Ramos (cell line): Measurements from ENCODE around the gene ABT1.
"Not testable (repeated sequence)": the region's sequence is repeated elsewhere in the genome, so short reads cannot be mapped to it uniquely, and the experiment has no call there.

ENCODE experiments used
- in situ Hi-C: fragments of 300-500 bp; cut with MboI; formaldehyde crosslinking; loops from one replicate; pipeline ENCODE4 v1.14.3; 2022; ENCODE audit warnings: low sequenced_read_pairs; ENCODE audit not compliant: unreplicated experiment

The ABT1 gene

GRCh38 chr6:26596579-26597388 lies at the start of gene ABT1:
Gene ABT1 (plus strand): TSS chr6:26596953. CDS start chr6:26596983, 30 bp downstream.
- in situ Hi-C loops, result loop anchor here (10.0 to 25.0 kb wide), 2 partner anchors 412 to 534 kb away; a partner anchor contains a TSS

GRCh38 chr6:26547363-26547762 lies 49.4 kb upstream of the ABT1 start:
- in situ Hi-C loops, result not testable (repeated sequence)

DNA sequence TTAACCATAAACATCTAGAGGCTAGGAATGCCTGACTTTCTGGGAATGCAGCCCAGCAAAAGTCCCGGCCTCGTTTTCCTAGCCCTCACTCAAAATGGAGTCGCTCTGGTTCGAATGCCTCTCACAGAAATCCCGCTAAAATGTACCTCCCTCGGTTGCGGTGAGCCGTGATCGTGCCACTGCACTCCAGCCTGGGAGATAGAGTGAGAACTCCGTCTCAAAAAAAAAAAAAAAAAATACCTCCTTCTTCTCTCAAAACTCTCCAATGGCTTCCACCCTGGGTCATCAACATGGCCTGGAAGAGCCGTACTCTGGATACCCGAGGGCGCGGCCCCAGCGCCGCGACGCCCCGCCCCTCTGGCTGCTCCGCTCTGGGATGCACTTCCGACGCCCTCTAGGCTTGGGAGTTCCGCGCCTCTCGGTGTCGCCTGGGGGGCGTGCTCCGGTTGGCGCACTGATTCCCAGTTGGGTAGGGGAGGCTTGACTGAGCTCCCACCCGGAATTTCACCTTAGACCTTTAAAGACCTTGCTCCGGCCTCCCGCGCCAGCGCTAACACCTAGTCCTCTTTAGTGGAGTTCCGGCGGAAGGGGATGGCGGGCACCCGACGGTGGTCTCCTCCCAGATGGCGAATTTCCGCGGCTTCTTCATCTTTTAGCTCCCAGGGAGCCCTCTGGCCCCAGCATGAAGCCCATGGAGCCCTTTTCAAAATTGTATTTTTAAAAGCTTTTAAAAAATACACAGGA lies 46.3 kb upstream of the ABT1 start:
- in situ Hi-C loops, result no loop called here

DNA sequence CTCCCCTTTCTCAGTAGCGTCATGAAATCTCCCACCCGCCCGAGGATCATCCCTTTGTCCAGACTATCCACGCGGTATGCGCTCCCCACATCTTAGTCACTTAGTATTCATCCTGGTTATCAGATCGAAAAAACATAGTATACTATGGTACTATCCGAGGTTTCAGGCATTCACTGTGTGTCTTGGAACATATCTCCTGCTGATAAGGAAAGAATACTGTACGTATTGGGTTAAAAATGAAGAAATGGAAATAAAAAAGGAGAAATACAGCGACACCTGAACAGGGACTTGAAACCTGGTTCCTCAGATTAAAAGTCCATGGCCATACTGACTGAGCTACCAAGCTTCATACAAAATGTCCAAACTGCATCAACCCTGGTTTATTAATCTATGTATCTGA lies 44.5 kb upstream of the ABT1 start:
- in situ Hi-C loops, result no loop called here

DNA sequence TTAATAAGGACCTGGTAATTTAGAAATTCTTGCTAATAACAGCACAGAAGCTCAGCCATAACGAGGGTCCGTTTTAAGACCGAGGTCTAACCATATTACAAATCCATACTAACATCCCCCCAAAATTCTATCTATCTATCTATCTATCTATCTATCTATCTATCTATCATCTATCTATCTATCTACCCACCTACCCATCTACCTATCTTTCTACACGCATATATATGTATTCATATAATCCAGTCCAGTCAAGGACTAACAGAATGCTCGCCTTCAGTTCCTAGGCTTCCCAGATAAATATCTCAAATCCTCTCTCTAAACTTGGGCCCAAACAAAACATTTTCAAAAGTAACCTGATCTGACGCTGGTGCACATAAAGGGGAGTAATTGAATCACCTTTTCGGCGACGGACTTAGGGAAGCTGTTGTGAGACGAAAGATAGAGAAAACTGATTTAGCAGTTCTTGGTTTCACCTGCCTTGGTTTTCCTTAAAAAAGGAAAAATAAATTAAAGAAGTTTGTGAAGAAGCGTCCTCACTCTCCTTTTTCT lies 44.0 kb upstream of the ABT1 start:
- in situ Hi-C loops, result no loop called here

DNA sequence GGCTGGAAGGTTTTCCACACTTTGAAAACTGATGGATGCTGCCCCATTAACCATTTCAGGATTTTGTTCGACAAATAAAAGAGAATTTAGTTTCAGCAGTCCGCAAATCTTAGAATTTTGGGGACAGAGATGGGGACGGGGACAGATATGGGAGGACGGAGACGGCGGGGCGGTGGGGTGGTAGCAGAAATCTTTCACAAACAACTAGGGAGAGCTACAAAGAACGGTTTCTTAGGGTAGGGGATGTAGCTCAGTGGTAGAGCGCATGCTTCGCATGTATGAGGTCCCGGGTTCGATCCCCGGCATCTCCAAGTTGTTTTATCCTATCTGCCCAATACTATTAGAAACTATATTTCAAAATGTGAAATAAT lies 43.5 kb upstream of the ABT1 start:
- in situ Hi-C loops, result no loop called here

- in situ Hi-C loops, result no loop called here
These were observed 42.9 kb upstream of the ABT1 start for GRCh38 chr6:26553635-26554446.

DNA sequence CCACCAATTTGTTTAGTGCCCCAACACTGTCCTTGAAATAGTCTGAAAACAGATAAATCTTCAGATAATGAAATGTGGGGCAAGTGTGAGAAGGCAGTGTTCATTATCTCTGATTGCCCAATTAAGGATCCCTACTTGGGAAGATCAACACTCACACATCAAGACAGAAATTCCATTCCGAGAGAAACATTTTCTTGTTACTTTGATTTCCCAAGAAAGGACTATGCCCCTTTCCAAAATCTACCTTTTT lies 42.4 kb upstream of the ABT1 start:
- in situ Hi-C loops, result no loop called here

DNA sequence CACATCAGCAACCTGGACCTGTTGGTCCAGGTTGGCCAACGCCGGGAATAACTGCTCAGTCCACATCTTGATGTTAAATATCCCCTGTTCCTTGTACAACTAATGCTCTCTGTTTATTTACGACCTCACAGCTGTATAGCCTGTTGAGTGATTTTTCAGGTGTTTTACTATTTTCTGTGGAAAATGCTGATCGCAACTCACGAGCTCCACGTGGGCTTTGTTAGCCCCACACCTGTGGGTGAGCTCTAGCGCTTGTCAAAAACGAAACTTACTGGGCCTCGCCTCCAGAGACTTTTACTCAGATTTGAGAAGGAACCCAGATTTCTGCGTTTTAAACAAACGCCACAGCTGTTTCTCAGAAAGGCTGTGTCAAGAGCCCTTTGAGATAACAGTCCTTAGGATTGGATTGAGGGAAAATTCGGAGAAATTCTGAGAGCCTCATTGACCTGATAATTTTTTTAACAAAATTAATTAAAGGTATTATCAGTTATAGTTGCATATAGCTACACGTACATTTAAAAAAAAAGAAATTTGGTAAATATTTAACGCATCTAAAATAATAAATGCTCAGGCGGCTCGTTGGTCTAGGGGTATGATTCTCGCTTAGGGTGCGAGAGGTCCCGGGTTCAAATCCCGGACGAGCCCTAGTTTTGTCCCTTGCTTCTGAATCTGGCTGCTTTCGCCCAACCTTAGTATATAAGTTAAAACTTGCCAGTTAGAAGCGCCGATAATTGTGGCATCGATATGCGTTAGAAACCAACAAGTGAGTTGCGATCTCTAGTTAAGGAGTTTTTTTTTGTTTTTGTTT lies 41.9 kb upstream of the ABT1 start:
- in situ Hi-C loops, result no loop called here

DNA sequence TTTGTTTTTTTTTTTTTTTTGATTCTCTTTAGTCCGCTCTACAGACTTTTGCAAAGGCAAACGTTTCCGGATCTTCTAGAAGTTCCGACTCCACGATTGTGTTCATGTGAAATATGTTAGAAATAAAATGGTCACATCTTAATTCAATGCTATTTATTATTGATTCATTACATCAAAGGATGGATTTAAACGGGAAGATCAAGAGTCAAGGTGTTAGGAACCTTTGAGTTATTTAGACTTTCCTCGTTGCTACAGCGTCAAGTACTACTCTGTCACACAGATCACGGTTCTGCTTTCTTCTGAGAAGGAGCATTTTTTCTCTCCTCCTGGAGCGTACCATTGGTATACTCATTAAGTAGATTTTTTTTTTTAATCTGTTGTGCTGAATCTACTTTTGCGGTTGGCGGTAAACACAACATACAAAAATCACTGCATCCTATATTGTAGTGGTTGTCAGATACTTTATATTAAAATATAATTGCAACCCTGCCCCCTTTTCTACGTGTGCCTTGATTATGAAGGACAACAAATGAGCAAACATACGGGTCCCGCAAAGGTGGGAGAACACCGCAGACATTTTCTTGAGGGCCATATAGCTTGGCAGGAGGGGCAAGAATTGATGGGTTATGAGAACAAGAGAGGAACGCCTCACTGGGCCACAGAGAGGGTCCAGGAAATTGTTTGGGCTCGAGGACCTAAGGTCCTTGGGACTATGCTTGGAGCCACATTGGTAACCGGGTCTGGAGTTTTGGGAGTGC lies 41.1 kb upstream of the ABT1 start:
- in situ Hi-C loops, result no loop called here

- in situ Hi-C loops, result no loop called here
These were observed 40.3 kb upstream of the ABT1 start for GRCh38 chr6:26556263-26557070.

GRCh38 chr6:26561533-26562466 lies 35.0 kb upstream of the ABT1 start:
- in situ Hi-C loops, result loop anchor here (10.0 kb wide), 1 partner anchor 227 kb away; no protein-coding TSS in a partner anchor

- in situ Hi-C loops, result loop anchor here (10.0 kb wide), 1 partner anchor 229 kb away; no protein-coding TSS in a partner anchor
These were observed 33.3 kb upstream of the ABT1 start for GRCh38 chr6:26563488-26563887.

GRCh38 chr6:26568601-26569432 lies 27.9 kb upstream of the ABT1 start:
- in situ Hi-C loops, result loop anchor here (10.0 kb wide), 1 partner anchor 234 kb away; no protein-coding TSS in a partner anchor

GRCh38 chr6:26569433-26569764 lies 27.4 kb upstream of the ABT1 start:
- in situ Hi-C loops, result loop anchor here (10.0 kb wide), 1 partner anchor 235 kb away; no protein-coding TSS in a partner anchor

DNA sequence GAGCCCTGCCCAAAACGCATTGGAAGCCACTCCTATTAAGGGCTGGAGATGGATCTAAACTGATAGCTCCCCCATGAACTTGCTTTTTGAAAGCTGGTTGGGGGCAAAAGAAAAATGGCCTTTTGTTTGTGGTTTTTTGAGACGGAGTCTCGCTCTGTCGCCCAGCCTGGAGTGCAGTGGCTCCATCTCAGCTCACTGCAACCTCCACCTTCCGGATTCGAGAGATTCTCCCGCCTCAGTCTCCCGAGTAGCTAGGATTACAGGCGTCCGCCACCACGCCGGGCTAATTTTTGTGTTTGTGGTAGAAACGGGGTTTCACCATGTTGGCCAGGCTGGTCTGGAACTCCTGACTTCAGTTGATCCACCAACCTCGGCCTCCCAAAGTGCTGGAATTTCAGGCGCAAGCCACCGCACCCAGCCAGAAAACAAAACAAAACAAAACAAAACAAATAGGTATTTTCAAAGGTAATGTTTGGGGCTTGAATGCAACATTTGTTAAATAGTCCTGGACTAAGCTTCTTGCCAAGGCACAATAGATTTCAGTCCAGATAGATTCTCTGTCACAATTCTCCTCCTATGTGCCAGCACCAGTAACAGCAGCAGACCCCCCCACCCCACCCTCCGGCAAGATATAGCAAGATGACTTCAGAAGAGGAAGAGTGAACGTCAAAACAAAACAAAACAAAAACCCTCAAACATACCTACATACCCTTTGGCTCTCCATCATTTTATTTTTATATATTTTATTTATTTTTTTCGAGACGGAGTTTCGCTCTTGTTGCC lies 26.5 kb upstream of the ABT1 start:
- in situ Hi-C loops, result no loop called here
